ENCODE results near the gene ARHGAP32. TPM values are rescaled to one million over a fixed set of nuclear protein-coding genes. Genes with fewer than 3 reads are reported as not detected.

ARHGAP32 gene
- total RNA-seq = 1 to 10 TPM; 4.1 to 4.6 TPM

GRCh38 chr11:129192150-129192549, at the start of gene ARHGAP32:
TSS of gene ARHGAP32 (minus strand) at chr11:129192325. CDS start at chr11:129192198, 127 bp downstream.

DNA sequence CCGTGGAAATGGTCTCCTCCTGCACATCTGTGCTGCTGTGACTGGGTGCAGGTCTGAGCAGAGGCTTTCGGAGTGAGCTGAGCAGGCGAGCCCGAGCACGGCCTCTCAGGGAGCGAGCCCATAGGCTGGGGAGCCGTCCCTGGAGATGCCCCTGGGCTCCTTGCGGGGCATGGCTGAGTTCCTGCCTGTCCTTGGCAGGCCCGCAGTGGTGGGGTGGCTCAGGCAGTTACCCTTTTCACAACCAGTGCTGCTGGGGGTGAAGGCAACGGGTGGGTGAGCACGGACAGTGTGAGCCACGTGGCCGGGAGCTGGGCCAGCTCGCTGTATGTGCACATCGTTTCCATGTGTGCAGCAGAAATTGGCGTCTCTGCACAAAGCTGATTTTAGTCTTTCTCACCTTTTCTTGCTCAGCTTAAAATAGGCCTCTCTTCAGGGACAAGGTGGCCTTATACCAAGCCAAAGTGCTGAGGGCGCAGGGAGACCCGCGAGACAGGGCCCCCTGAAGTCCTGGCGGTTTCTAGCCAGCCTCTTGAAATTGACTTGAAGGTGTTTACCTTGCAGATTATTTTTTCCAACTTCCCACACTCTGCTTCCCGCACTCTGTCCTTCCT, 249.2 kb downstream of the ARHGAP32 start, which contains the start of gene TP53AIP1:
Gene TP53AIP1 (minus strand): TSS at position 55 of the 611 bp plus-strand sequence. CDS start 5,053 bp downstream, outside the sequence.

Other genes starting within 250 kb of the ARHGAP32 start
- not detected for gene TP53AIP1, start 249.5 kb downstream of the ARHGAP32 start, total RNA-seq
- not detected for gene BARX2, start 183.5 kb upstream of the ARHGAP32 start, total RNA-seq